Ascending aorta (tissue), 2 donors: Measurements from ENCODE around the gene ACACA. TPM values are rescaled to one million over a fixed set of nuclear protein-coding genes. Genes with fewer than 3 reads are reported as not detected.
A peak's percentile ranks its signal among the peaks of the same experiment; 100 is the strongest.
"Not testable (repeated sequence)": the region's sequence is repeated elsewhere in the genome, so short reads cannot be mapped to it uniquely, and the experiment has no call there.

ENCODE experiments used
- DNase-seq, 2 donors: peaks; one replicate each; pipeline ENCODE4 v3.0.0-alpha.2; 2019; ENCODE audit warnings: low spot score in 2 of 2
- H3K27ac ChIP-seq, 2 donors: fragments of 200-600 bp; sonication (generic); one replicate each; pipeline ENCODE4 v1.5.1; 2016 to 2017; ENCODE audit warnings: mild to moderate bottlenecking in 1 of 2
- H3K27me3 ChIP-seq: fragments of 200-600 bp; sonication (generic); one replicate; pipeline ENCODE4 v1.5.1; 2017
- H3K36me3 ChIP-seq, 2 donors: fragments of 200-600 bp; sonication (generic); one replicate each; pipeline ENCODE4 v1.5.1; 2016
- H3K4me1 ChIP-seq, 2 donors: fragments of 200-600 bp; sonication (generic); one replicate each; pipeline ENCODE4 v1.5.1; 2016 to 2017; ENCODE audit warnings: mild to moderate bottlenecking in 1 of 2
- H3K4me3 ChIP-seq, 2 donors: fragments of 200-600 bp; sonication (generic); one replicate each; pipeline ENCODE4 v1.5.1; 2016 to 2017; ENCODE audit warnings: mild to moderate bottlenecking in 1 of 2
- H3K9me3 ChIP-seq, 2 donors: fragments of 200-600 bp; sonication (generic); one replicate each; pipeline ENCODE4 v1.5.1; 2016
- intact Hi-C: fragments of 100-400 bp; cut with DNase I; formaldehyde crosslinking; loops from one replicate; pipeline ENCODE4 v1.15.1; 2023
- total RNA-seq: library from RNA; depleted of rRNA; stranded (reverse); fragments of >200 nt; gene quantifications from one replicate; pipeline ENCODE4 v1.1.0, GENCODE V29; 2016
- TF ChIP-seq, protein P1 (sequence below), 3 experiments: fragments of 200-600 bp in 2 of 3; fragments of 450-650 bp in 1 of 3; sonication (generic) in 2 of 3; IDR thresholded peaks; one replicate each; pipeline ENCODE4 v1.5.1; 2016 to 2019; ENCODE audit warnings: antibody characterized with exemption in 3 of 3, mild to moderate bottlenecking in 1 of 3, moderate library complexity in 1 of 3

The ACACA gene
- total RNA-seq, 1 donor from 2014 or later, result 69.0 TPM

DNA sequence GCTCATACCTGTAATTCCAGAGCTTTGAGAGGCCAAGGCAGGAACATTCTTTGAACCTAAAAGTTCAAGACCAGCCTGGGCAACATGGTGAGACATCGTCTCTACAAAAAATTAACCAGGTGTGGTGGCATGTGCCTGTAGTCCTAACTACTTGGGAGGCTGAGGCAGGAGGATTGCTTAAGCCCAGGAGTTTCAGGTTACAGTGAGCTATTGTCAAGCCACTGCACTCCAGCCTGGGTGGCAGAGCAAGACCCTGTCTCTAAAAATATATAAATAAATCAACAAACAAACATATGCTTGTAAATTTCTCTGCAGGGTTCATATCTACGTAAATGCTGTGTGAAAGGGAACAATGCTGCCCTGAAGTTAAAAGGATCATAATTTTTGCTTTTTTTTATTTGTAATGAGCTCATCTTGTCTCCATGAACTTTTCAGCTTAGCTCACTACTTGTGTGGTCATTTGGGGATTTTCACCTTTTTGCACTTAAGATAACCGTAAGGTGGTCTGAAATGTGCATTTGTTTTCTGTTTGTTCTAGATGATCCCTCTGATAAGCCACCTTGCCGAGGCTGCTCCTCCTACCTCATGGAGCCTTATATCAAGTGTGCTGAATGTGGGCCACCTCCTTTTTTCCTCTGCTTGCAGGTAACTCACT lies 16.5 kb upstream of the ACACA start:
- Histone ChIP-seq H3K27ac (no peak overlapping the region), H3K9me3 (no peaks in the 10 kb centered on the region), H3K4me3 (no peak overlapping the region), H3K27me3 (no peaks in the 10 kb centered on the region), H3K4me1 (no peaks in the 10 kb centered on the region), H3K36me3 (peaks cover 33 to 74% of the 10 kb centered on the region in 2 donors)
- TF ChIP-seq, protein P1, sequence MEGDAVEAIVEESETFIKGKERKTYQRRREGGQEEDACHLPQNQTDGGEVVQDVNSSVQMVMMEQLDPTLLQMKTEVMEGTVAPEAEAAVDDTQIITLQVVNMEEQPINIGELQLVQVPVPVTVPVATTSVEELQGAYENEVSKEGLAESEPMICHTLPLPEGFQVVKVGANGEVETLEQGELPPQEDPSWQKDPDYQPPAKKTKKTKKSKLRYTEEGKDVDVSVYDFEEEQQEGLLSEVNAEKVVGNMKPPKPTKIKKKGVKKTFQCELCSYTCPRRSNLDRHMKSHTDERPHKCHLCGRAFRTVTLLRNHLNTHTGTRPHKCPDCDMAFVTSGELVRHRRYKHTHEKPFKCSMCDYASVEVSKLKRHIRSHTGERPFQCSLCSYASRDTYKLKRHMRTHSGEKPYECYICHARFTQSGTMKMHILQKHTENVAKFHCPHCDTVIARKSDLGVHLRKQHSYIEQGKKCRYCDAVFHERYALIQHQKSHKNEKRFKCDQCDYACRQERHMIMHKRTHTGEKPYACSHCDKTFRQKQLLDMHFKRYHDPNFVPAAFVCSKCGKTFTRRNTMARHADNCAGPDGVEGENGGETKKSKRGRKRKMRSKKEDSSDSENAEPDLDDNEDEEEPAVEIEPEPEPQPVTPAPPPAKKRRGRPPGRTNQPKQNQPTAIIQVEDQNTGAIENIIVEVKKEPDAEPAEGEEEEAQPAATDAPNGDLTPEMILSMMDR (IDR thresholded peaks at IDR 0.05), result no peak
- DNase-seq, result no peak
- intact Hi-C loops, result no loop called here

DNA sequence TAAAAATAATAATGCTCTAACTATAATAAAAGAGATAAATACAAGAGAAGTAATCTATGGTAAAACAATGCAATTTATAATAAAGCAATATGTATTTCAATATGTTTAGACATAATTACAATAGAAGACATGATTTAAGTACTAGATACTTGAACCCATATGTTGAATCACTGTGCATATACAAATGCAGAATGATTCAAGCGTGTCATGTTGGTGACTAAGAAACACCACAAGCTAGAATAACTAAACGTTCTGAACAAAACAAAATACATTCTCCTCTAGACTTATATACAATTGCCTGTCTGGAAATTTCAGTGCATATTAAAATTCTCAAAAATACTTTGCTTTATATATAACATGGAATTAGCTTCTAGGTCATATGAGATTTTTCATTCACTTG lies 11.2 kb upstream of the ACACA start:
- TF ChIP-seq, protein P1 (IDR thresholded peaks at IDR 0.05), result no peak
- Histone ChIP-seq H3K27me3 (no peaks in the 10 kb centered on the region), H3K4me3 (no peak overlapping the region), H3K4me1 (no peaks in the 10 kb centered on the region), H3K9me3 (no peaks in the 10 kb centered on the region), H3K36me3 (peaks cover 27 to 55% of the 10 kb centered on the region in 2 donors), H3K27ac (no peak overlapping the region)
- no peak for DNase-seq
- intact Hi-C loops, result no loop called here

DNA sequence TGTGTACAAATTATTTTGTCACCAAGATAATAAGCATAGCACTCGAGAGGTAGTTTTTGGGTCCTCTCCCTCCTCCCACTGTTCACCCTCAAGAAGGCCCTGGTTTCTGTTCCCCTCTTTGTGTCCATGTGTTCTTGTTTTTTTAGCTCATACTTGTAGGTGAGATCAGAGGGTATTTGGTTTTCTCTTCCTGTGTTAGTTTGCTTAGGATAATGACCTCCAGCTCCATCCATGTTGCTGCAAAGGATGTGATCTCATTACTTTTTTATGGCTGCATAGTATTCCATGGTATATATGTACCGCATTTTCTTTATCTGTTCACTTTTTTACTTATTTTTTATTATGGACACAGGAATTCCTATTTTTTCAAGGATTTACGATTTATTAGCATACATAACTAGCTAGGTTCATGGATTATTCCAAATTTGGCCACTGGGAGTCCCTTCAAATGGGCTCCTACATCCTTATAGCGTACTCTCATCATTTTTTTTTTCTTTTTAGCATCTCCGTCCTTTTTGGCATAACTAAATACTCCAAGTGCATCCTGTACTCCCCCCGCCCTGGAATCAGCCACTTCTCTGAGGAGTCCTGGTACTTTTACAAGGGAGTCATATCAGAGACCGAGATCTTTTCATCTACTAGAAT lies 7.4 kb upstream of the ACACA start:
- Histone ChIP-seq H3K9me3 (no peaks in the 10 kb centered on the region), H3K36me3 (peaks cover 26 to 52% of the 10 kb centered on the region in 2 donors), H3K27me3 (no peaks in the 10 kb centered on the region), H3K4me1 (no peaks in the 10 kb centered on the region), H3K27ac (no peak overlapping the region), H3K4me3 (no peak overlapping the region)
- intact Hi-C loops, result no loop called here
- no peak for DNase-seq
- TF ChIP-seq, protein P1 (IDR thresholded peaks at IDR 0.05), result no peak

DNA sequence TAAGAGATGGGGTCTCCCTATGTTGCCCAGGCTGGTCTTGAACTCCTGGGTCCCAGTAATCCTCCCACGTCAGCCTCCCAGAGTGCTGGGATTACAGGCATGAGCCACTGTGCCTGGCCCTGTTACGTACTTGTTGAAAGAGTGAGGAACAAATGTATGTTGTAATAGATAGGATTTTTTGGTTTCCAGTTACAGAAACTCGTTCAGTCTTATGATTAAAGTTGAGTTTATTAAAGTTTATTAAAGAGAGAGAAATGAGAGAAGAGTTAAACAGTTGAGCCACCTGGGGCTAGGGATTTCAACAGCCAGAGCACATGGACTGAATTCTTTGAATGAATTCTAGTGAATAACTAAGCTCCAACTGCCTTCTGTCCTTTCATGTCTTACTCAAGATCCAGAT lies 3.7 kb upstream of the ACACA start:
- peaks cover 23 to 42% of the 10 kb centered on the region in 2 donors for H3K36me3 ChIP-seq
- no peak overlapping the region for H3K27ac ChIP-seq
- no peaks in the 10 kb centered on the region for H3K27me3 ChIP-seq
- H3K4me3 ChIP-seq, result no peak overlapping the region
- DNase-seq, result no peak
- intact Hi-C loops, result no loop called here
- H3K9me3 ChIP-seq, result no peaks in the 10 kb centered on the region
- peaks cover 0 to 8% of the 10 kb centered on the region in 2 donors for H3K4me1 ChIP-seq
- TF ChIP-seq, protein P1 (IDR thresholded peaks at IDR 0.05), result no peak

DNA sequence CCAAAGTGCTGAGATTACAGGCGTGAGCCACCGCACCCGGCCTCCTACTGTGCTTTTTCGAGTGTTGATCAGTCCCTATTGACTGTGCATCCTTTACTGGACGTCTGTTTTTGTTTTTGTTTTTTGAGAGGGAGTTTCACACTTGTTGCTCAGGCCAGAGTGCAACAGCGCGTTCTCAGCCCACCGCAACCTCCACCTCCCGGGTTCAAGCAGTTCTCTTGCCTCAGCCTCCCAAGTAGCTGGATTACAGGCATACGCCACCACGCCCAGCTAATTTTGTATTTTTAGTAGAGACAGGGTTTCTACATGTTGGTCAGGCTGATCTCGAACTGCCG lies 1.5 kb upstream of the ACACA start:
- not testable (repeated sequence) for H3K4me3 ChIP-seq, H3K27me3 ChIP-seq, DNase-seq, H3K9me3 ChIP-seq
- peaks cover 11 to 21% of the 10 kb centered on the region in 2 donors for H3K36me3 ChIP-seq
- peaks cover 0 to 16% of the 10 kb centered on the region in 2 donors for H3K4me1 ChIP-seq
- peak overlapping the region in 1 of 2 donors; percentile 94 for H3K27ac ChIP-seq
- intact Hi-C loops, result loop anchor here (5.0 kb wide), 1 partner anchor 806 kb away; the partner anchor contains the start of gene MRM1

DNA sequence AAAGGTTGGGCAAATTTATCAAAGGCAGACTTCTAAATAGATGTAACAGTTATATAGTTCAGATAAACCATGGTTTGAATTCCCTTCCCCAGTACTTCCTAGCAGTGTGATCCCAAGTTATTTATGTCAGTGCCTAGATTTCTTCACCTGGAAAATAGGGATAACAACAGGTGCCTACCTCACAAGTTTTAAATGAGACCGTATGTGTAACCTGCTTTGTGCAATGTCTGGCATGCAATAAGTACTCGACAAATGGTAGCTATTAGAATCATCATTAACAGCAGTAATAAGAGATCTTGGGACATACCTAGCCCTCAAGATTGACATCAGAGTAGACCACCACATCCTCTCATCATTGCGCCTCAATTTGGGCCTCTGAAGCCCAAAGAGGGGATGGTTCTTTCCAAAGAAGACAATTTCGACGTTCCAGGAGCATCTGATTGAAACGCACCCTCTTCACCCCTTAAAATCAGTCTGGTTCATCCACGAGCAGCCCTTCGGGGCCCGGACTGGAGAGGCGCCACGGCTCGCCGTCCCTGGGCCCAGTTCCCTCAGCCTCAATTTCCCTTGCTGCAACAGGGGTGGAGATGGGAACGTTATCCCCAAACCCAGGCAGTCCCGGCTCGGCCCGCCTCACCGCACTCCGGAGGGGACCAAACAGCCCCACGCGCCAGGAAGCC lies 541 bp downstream of the ACACA start:
- peak overlapping the region; percentile 90 to 94 for H3K27ac ChIP-seq
- no peak for DNase-seq
- intact Hi-C loops, result loop anchor here (2.0 to 5.0 kb wide), 3 partner anchors 83 to 804 kb away; partner anchors contain the start of genes DUSP14, MRM1 and SYNRG

DNA sequence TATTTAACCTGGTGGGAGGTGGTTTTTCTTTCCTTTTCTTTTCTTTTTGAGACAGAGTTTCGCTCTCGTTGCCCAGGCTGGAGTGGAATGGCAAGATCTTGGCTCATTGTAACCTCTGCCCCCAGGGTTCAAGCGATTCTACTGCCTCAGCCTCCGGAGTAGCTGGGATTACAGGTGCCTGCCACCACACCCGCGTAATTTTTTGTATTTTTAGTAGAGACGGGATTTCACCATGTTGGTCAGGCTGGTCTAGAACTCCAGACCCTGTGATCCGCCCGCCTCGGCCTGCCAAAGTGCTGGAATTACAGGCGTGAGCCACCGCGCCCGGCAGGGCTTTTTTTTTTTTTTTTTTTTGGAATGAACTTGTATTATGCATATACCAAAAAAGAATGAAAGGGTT lies 1.1 kb downstream of the ACACA start:
- Histone ChIP-seq H3K27ac (peak overlapping the region in 1 of 2 donors; percentile 36), H3K4me1 (peaks cover 0 to 16% of the 10 kb centered on the region in 2 donors), H3K4me3 (peak overlapping the region; percentile 72 to 95)
- not testable (repeated sequence) for H3K36me3 ChIP-seq, DNase-seq, H3K27me3 ChIP-seq, H3K9me3 ChIP-seq
- intact Hi-C loops, result loop anchor here (5.0 kb wide), 1 partner anchor 803 kb away; the partner anchor contains the start of gene MRM1

More for the DNA sequence above, 541 bp downstream of the ACACA start:
- no peaks in the 10 kb centered on the region for H3K9me3 ChIP-seq
- H3K4me1 ChIP-seq, result peaks cover 0 to 16% of the 10 kb centered on the region in 2 donors
- peaks cover 1 to 2% of the 10 kb centered on the region in 2 donors for H3K36me3 ChIP-seq
- peak overlapping the region; percentile 72 to 95 for H3K4me3 ChIP-seq
- no peaks in the 10 kb centered on the region for H3K27me3 ChIP-seq
- TF ChIP-seq, protein P1 (IDR thresholded peaks at IDR 0.05), result no peak
